DOHH2 (cell line): ENCODE data around the gene SRGAP3.

Experiments used
- EZH2phosphoT487 ChIP-seq: fragments of 200-600 bp; sonication (generic); IDR thresholded peaks from 2 replicates; pipeline ENCODE4 v1.6.1; 2017; ENCODE audit warnings: borderline replicate concordance, mild to moderate bottlenecking, antibody characterized with exemption, low read length, moderate library complexity, mixed read lengths
- TF ChIP-seq, protein P1 (sequence below): fragments of 200-600 bp; sonication (generic); IDR thresholded peaks from one replicate; pipeline ENCODE4 v1.5.1; 2014; ENCODE audit warnings: antibody characterized with exemption, mild to moderate bottlenecking, low read depth, low read length; ENCODE audit not compliant: poor library complexity, severe bottlenecking

DNA sequence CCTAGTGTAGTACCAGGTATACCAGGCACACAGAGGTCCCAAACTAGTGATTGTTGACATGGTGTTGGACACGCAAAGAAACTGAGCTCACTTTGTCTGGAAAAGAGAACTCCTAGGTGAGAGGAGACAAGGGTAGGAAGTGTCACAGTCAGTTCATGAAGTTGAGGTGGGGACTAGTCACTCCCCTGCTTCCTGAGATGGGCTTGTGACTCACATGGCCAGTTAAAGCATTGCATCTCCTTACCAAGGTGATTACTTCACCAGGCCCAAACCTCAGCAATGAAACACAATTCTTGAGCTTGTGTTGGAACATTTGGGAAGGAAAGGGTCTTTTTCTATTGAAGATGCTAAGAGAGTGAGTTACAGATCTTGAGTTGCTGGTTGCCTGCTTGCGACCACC is 236.9 kb downstream of the SRGAP3 start:
- TF ChIP-seq, protein P1, sequence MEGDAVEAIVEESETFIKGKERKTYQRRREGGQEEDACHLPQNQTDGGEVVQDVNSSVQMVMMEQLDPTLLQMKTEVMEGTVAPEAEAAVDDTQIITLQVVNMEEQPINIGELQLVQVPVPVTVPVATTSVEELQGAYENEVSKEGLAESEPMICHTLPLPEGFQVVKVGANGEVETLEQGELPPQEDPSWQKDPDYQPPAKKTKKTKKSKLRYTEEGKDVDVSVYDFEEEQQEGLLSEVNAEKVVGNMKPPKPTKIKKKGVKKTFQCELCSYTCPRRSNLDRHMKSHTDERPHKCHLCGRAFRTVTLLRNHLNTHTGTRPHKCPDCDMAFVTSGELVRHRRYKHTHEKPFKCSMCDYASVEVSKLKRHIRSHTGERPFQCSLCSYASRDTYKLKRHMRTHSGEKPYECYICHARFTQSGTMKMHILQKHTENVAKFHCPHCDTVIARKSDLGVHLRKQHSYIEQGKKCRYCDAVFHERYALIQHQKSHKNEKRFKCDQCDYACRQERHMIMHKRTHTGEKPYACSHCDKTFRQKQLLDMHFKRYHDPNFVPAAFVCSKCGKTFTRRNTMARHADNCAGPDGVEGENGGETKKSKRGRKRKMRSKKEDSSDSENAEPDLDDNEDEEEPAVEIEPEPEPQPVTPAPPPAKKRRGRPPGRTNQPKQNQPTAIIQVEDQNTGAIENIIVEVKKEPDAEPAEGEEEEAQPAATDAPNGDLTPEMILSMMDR = no peak
- TF ChIP-seq EZH2phosphoT487 = no peak
